GM12874 (cell line): ENCODE results near the gene SHISA2.

Experiments
- TF ChIP-seq, protein P1 (sequence below): IDR thresholded peaks from 2 replicates; pipeline ENCODE4 v1.5.1; 2011; ENCODE audit warnings: low read depth, mild to moderate bottlenecking, control low read depth, low read length, moderate library complexity; ENCODE audit not compliant: insufficient read depth

Gene SHISA2

DNA sequence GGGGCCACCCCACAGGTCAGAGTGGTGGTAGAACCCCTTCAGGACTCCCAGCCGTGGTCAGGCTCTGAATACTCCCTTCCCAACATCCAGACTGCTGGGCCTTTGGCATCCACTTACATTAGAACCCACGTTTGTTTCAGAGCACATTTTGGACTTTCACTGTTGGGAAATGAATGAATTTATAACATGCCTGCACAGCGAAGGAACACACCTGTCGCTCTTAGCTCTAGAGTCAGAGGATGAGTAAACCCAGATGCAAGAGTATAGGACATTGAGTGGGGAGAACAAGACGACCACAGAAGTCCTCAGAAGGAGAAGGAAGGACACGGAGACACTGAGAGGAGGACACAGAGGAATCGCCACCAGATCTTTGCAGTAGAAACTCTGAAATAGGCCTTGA, 30.9 kb downstream of the SHISA2 start:
- TF ChIP-seq, protein P1, sequence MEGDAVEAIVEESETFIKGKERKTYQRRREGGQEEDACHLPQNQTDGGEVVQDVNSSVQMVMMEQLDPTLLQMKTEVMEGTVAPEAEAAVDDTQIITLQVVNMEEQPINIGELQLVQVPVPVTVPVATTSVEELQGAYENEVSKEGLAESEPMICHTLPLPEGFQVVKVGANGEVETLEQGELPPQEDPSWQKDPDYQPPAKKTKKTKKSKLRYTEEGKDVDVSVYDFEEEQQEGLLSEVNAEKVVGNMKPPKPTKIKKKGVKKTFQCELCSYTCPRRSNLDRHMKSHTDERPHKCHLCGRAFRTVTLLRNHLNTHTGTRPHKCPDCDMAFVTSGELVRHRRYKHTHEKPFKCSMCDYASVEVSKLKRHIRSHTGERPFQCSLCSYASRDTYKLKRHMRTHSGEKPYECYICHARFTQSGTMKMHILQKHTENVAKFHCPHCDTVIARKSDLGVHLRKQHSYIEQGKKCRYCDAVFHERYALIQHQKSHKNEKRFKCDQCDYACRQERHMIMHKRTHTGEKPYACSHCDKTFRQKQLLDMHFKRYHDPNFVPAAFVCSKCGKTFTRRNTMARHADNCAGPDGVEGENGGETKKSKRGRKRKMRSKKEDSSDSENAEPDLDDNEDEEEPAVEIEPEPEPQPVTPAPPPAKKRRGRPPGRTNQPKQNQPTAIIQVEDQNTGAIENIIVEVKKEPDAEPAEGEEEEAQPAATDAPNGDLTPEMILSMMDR, result no peak

DNA sequence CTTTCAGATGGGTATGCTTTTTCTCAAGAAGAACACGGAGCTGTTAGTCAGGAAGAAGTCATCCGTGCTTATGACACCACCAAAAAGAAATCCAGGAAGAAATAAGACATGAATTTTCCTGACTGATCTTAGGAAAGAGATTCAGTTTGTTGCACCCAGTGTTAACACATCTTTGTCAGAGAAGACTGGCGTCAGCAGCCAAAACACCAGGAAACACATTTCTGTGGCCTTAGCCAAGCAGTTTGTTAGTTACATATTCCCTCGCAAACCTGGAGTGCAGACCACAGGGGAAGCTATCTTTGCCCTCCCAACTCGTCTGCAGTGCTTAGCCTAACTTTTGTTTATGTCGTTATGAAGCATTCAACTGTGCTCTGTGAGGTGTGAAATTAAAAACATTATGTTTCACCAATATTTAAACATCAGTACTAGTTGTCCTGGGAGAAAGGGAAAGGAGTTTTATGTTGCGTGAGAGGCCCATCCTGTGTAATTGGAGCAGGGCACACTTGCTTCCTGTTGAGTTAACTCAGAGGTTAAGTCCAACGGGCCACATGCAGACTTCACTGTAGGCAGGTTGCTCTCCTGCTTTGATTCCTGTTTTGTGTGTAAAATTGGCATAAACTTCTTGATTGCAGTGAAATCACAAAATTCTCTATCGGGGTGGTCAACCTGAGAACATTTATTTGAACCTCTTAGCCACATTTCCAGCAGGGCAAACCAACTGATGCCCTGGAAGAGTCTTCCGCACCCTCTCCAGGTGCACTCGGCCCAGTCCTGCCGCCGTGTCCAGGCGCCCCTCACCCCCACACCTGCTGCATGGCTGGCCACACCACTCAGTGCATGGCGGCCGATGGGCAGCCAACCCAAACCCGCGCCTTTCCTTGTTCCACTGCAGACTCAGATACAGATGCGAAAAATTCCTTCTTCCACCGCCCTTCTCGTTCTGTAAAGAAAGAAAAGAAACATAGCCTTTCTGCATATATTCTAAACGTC, 31.6 kb downstream of the SHISA2 start:
- TF ChIP-seq, protein P1, result no peak

DNA sequence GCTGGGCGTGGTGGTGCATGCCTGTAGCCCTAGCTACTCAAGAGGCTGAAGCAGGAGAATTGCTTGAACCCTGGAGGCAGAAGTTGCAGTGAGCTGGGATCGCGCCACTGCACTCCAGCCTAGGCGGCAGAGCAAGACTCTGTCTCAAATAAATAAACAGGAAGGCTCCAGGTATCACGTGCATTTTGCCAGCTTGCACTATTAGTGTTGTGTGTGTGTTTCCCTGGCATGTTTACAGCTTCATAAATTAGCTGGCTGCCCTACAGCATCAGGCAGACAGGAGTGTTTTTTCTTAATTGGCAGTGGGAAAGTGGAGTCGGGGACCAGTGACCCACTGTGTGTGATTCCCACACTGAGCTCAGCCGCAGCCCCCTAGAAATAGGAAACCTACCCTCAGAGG, 32.6 kb downstream of the SHISA2 start:
- TF ChIP-seq, protein P1, result no peak

DNA sequence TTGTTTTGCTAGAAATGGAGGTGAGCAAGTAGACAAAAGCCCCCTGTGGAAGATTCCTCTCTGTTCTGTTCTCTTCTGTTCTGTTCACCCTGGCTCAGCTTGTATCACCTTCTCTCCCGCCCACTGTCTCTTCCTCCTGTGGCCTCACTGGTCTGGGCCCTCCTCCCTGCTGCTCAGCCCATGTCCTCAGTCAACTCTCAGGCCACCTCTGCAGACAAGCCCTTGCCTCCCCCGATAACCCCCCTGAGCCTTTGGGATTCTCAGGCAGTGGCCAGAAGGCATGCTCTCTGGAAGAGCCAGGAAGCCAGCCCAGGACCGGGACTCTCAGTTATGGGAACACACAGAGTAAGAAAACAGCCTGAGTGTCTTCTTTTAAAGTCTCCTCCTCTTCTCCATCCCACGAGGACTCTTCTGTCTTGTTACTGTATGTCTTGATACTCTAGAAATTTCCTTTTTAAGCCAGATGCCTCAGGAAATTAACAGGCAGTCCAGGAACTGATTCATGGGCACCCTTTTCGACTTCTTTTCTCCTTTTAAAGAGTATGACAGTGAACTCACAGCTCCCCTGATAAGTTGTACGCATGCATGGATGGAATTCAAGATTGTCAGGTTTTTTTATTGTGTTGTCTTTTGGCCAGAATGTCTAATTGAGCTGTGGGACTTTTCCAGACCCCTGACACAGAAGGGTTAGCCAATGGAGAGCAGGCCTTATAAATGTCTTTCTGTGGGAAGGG, 33.7 kb downstream of the SHISA2 start:
- TF ChIP-seq, protein P1, result no peak

DNA sequence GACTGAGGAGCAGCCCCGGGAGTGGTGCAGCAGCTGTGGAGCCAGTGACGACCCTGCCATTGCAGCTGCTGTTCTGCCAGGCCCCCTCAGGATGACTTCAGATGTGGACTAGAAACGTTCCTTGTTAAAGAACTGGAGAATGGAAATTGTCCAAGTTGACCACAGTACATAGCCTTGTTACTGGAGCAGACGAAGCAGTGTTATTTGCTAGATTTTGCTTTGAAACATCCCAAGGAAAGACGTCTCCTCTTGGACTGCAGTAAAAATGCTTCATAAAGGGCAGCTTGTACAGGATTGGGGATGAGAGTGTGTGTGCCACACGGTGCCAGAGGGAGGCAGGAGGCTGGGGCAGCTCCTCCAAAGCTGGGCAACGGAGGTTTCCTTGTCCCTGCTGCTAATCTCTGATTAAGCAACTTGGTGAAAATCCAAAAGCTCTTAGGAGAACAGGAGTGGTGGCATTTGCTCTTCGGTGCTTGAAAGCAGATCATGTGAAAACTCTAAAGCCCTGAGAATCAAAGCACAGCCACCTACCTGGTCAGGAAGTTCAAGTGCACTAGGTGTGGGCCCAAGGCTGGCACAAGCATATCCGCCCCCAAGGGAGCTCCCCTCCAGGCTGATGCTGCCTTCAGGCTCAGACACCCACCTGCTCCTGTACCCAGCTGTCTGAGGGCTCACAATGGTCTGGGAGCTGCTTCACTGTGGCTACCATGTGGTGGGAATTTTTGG, 34.5 kb downstream of the SHISA2 start:
- TF ChIP-seq, protein P1, result no peak

DNA sequence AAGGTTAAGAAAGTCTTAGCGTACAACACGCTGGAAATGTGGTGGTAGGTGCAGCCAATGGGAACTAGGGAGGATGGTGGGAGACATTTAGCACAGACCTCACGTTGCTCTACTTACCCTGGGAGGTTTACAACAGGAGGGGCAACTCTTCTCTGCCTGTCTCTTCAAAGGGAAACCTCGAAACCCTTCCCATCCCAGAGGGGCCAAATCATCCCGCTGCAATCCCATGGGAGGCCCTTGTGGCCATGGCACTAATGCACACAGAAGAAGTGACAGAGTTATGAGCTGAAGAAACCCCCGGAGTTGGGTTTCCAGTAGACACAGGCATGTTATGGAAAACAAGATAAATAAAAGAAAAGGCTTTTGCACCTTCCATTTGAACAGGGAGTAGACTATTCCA, 35.6 kb downstream of the SHISA2 start:
- TF ChIP-seq, protein P1, result no peak
